ENCODE data around the gene CDKN1A.

- TF ChIP-seq POLR2A (IDR thresholded peaks at IDR 0.05; ENCODE audit: low read depth, low read length) (no peak), PAX5 (IDR thresholded peaks at IDR 0.05; ENCODE audit: insufficient read depth, low read length, severe bottlenecking) (no peak), TAF1 (IDR thresholded peaks at IDR 0.05; ENCODE audit: low read depth, low read length) (no peak)
Observed at GRCh38 chr6:36666287-36666686, 12.2 kb upstream of the CDKN1A start.
